Stimulated activated CD8-positive, alpha-beta memory T cell treated with anti-CD3 and anti-CD28 coated beads, Interleukin-4, amount 100 ng/mL, for 24 hours (primary cell): ENCODE results near the gene PTF1A.

Source experiments
- DNase-seq: peaks from one replicate; pipeline ENCODE4 v3.0.0-alpha.2; 2020; ENCODE audit warnings: low read depth

Gene PTF1A, protein sequence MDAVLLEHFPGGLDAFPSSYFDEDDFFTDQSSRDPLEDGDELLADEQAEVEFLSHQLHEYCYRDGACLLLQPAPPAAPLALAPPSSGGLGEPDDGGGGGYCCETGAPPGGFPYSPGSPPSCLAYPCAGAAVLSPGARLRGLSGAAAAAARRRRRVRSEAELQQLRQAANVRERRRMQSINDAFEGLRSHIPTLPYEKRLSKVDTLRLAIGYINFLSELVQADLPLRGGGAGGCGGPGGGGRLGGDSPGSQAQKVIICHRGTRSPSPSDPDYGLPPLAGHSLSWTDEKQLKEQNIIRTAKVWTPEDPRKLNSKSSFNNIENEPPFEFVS

DNA sequence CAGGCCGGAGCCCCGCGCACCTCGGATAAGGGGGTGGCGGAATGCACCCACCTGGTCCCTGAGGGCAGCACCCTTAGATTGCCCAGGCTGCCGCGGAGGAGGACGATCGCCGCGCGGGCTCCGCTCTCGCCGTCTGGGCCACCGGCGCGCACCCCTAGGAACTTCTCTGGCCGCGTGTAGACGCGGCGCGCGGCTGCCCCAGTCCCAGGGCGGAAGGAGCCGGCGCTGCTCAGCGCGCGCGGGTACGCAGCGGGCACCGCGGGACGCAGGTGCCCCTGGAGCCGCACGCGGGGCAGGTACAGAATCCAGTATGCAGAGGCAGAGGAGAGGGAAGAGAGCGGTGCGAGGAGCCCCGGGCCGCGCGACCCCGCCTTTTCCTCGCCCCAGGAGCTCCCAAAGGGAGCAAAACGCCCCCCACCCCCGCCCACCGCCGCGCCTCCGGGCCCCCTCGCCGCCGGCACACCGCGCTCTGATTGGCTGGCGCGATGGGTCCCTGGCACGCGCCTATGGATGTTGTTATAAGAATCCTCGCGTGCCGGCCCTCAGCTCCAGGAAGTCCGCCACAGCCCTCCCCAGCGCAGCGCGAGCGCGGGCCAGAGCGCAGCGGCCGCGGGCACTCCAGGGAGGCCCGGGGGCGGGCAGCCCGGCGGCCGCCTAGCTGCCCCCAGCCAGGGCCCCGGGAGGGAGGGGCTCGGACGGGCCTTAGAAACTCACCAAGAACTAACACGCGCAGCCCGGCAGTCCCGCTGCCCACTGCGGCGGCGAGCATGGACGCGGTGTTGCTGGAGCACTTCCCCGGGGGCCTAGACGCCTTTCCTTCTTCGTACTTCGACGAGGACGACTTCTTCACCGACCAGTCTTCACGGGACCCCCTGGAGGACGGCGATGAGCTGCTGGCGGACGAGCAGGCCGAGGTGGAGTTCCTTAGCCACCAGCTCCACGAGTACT is at the start of gene PTF1A:
Gene PTF1A, plus strand, starts transcription at position 549 of the 948 bp plus-strand sequence. Its CDS starts 219 bp downstream, at position 768.
- no peak for DNase-seq

DNA sequence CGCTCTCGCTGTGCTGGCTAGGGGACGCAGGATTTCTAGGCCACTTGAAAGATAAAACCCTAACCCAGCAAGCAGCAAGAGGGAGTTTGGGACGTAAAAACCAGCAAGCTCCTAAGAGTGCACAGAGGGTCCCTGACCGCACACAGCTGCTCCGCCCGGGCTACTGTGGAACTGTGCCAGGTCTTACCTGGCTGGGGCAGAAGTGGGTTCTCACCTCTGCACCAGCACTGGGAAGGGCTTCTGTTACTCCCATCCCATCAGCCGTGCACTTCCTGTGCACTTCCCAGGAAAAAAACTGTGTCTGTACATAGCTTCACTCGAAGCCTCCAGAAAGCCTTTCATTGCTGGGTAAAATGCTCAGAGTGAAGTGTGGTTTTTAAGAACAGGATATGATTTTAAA is 45.9 kb upstream of the PTF1A start:
- no peak for DNase-seq

DNA sequence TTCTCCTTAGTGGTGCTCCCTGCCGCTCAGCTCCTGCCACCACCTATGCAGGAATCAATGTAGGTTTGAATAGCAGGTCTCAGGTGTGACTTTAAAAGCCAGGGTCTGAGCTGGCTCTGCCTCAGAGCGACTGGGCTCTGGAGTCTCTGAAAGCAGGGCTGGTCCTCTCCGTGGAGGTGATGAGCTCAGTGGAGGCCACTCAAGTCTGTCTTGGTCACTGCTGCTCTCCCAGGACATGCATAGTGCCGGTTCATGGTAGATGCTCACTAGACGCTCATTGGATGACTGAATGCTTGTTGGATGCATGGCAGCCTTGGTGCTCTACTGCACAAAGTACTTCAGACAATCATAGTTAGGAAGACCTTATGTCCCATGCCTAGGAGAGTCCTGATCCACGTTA is 45.1 kb upstream of the PTF1A start:
- DNase-seq = no peak

DNA sequence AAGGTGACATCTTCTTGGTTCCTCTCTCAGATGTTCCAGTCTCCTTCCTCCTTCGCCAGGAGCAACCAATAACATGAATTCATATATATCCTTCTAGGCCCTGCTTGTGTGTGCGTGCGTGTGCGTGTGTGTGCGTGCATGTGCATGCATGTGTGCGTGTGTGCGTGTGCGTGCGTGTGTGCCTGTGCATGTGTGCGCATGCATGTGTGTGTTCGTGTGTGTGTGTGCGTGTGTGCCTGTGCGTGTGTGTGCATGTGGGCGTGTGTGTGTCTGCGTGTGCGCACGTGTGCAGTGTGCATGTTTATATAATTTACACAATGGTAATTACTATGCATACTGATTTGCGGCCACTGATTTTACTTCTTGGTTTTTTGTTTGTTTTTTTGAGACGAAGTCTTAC is 43.9 kb upstream of the PTF1A start:
- DNase-seq = no peak

DNA sequence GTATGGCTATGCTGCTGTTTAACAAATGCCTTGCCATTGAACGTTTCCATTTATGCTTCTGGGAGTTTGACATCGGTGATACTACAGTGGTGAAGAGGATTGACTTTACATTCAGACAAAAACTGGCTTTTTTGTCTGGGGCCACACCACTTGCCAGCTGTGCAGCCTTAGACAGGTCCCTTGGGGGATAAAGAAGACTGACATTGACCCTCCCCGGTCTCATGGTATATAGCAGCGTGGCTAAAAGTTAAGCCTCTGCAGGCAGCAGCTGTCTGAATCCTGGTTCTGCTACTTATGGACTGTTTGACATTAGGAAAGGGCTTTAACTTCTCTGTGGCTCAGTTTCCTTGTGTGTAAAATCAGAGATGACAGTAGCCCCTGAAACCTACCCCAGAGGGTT is 42.0 kb upstream of the PTF1A start:
- no peak for DNase-seq

DNA sequence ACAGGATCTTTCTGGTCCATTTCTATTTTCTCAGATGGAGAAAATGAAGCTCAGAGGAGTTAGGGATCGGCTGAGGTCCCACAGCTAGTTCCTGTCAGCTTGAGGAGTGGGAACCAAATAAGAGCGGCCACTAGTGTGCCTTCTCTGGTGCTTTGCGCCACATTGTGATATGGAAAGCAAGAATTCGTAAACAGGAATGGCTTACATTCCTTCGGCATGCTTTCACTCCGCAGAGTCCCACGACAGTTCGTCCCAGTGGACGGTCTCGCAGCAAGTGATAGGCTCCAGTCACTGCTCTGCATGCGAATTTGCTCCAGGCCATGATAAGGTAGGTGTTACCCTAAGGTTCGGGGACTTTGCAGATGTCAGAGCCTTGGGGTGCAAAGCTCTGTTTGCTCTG is 41.5 kb upstream of the PTF1A start:
- no peak for DNase-seq

DNA sequence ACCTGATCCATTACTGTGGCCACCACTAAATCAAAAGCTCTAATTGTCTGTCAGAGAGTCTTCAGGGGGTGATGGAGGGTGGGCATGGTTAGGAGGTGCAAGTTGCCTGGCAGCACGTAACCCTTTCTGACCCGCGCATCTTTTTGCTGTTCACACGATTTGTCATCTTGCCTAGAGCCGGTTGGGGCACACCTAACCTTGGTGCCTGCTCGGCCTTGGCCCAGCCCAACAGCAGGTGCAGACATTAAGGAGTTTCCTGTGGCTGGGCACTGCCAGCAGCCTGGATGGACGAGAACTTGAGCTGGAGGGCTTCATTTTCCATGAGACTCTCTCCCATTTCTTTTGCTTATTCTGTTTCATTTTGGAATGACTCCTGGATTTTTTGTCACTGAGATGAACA is 41.0 kb upstream of the PTF1A start:
- no peak for DNase-seq

DNA sequence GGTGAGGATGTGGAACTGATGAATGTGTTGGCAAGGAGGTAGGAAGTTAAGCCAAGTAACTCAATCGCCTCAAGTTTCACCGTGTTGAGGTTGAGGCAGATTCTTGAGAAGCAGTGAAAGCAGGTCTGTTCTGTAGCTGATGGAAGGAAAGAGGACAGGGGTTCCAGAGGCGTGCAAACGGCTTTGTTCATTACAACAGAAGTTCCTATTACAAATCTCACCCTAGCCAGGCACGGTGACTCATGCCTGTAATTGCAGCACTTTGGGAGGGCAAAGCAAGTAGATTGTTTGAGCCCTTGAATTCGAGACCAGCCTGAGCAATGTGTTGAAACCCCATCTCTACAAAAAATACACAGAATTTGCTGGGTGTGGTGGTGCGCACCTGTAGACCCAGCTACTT is 36.9 kb upstream of the PTF1A start:
- no peak for DNase-seq

DNA sequence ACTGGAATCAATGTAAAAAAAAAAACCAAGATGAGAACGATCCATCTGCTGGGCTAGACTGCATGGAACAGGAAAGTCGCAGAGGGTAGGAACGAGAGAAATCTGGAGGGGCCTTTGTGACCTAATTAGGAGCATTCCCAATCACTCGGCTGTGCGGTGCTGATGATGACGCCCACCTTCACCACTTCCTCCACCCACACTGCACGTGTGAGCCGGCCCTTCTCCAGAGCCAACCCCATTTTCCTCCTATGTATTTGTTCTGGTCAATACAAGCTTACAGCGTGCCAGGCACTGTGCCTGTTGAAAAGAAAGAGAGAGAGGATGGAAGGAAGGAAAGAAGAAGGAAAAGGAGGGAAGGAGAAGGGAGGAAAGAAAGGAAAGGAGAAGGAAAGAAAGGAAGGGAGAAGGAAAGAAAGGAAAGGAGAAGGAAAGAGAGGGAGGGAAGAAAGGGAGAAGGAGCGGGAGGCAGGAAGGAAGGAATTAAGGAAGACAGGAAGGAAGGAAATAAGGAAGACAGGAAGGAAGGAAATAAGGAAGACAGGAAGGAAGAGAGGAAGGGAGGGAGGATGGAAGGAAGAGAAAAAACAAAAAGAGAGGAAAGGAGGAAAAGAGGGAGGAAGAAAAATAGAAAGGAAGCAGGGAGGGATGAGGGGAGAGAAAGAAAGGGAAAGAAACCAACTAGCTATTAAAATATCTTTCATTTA is 35.5 kb upstream of the PTF1A start:
- DNase-seq = no peak

DNA sequence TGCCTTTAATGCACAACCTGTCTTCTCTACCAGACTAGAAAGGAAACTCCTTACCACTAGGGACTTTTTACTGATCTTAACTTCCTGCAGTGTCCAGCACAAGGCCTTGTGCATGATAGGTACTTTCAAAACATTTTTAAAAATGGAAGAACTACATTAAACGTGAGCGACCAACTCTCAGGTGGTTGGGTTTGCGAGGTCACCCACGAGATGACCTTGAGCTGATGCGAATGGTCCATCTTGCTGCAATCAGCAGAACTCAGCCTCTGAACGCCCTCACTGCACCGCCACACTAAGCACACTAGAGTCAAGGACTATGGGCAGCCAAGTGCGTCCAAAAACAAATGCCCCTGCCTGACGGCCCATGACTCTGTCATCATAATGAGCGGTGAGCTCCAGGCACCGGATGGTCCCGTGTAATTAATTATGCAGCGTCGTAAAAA is 34.9 kb upstream of the PTF1A start:
- no peak for DNase-seq

DNA sequence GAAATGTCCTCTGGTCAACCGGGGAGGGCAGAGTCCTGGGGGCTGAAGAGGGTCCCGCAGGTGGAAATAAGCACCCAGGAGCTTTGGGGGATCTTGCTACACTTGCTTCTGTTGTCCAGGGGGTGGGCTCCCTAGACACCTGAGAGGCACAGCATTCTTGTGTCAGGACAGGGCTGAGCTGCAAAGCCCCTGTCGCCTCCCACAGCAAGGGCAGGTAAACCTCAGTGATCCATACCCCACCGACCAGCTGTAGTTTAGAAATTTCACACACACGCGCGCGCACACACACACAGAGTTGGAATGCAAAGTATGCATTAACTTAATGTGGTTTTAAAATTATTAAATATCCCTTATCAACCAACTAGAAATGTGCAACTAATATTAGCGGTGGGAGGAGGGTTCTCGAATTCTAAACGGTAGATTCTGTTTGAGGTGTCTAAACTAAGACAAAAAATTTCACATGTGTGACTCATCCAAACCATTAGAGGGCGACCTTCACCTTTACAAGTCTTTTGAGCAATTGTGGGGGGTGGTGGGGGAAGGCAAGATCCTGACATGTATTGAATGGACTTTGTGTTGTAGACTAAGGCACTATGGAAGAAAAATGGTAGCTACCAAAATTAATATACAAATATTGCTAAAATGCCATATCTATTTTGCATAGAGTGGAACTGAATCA is 34.3 kb upstream of the PTF1A start:
- no peak for DNase-seq

DNA sequence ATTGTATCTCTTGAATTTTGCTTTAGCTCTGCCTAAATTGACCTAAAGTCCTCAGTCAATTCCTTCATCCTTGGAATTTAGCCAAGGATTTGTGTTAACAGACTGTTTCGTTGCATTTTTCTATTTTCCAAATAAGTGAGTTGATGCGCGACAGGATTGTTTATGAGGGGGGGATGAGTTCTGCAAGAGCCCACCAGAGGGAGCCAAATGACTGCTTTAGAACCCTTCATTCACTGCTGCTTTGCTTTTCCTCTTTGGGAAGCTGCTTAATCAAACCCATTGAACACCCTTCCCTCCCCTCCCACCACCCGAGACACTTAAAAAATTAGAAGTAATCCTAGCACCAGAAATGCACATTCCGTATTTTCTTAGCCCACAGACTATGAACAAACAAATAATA is 33.7 kb upstream of the PTF1A start:
- DNase-seq = no peak

DNA sequence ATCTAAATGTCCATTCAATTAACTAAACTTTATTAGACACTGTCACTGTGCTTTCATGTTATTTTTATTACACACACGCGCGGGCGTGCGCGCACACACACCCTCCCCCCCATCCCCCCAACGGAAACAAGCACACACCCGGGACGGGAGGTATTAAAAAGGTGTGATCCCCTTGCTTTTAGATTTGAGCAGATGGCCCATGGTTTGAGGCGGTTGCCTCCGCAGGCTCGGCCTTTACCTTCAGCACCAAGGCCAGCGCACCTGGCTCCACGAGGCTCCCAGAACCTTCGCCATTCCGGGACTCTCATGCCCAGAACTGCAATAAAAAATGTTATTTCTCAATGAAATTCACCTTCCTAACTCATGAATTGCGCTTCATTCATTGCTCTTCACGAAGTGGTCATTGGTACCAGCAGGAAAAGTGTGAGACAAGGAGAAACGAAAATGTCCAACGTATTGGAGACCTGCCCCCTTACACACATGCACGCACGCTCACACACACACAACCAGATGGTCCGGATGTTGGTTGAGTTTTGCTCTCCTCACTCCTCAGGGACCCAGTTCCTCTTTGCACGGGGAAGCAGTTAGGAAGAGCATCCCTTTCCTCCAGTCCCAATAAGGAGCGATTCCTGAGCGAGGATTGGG is 20.8 kb upstream of the PTF1A start:
- DNase-seq = no peak

DNA sequence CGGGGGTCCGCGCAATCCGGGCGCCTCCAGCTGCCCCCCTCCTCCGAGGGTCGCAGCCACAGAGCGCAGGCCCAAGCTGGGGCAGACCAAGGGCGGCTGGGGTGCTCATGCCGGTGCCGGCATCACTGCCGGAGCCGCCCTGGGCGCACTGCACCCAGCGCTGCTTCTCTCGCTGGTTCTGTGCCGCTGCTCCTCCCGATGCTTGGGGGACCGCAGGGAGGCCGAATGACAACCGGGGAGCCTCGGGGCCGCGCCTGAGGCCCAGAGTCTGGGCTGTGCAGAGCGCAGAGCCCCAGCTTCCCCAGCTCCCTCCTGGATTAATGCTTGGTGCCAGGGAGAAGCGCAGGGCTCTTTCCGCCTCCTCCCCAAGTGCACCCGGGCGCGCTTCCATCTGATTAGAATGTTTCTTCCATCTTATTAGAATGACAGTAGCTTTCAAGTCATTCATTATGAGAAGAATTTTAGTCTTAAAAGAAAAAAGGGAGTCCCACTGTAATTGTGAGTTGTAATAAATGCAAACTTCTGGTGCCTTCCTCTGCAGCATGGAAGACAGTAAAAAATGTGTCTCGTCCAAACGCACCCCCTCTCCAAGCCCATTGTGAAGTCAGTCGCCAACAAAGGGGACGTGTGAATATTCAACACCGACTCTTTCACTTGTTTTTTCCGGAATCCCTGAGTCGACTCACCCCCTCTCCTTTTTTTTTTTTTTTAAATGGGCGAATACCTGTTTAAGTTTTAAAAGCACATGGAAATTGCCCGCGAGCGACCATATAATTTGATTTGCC is 19.5 kb upstream of the PTF1A start:
- no peak for DNase-seq

DNA sequence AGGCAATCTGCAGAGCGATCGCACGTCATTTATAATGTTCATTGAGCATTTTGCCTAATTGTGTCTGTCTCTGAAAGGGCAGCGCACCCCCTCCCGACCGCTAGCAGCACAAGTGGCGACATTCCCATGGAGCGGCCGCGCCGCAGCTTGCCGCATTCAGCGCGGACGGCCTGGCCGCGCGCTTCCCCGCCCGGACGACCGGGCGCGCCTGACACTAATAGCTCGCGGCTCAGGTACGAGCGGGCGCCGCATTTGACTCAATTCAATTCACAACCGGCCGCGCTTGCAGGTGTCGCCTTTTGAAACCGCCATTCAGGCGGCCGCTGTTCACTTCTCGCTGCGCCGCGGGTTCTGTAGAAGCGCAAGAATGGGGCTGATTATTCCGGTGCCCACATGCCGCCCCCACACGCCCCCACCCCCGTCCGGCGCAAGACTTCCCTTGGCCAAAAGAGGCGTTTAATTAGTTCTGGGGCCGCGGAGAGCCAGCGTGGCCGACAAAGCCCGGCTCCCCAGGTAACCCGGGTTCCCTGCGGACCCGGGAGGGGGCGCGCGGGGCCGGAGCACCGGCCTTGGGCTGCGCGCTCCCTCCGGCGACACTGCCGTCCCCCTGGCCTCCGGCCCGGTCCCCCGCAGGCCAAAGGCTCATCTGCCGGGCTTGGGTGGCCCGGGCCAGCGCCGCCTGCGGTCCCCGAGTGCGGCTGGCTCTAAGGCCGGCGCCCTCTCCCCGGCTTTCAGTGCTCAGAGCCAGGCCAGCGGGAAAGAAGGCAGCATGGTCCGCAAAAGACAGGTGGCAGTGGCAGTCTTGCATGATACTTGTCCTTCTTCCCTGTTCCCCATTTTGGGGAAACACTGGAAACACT is 18.7 kb upstream of the PTF1A start:
- no peak for DNase-seq

DNA sequence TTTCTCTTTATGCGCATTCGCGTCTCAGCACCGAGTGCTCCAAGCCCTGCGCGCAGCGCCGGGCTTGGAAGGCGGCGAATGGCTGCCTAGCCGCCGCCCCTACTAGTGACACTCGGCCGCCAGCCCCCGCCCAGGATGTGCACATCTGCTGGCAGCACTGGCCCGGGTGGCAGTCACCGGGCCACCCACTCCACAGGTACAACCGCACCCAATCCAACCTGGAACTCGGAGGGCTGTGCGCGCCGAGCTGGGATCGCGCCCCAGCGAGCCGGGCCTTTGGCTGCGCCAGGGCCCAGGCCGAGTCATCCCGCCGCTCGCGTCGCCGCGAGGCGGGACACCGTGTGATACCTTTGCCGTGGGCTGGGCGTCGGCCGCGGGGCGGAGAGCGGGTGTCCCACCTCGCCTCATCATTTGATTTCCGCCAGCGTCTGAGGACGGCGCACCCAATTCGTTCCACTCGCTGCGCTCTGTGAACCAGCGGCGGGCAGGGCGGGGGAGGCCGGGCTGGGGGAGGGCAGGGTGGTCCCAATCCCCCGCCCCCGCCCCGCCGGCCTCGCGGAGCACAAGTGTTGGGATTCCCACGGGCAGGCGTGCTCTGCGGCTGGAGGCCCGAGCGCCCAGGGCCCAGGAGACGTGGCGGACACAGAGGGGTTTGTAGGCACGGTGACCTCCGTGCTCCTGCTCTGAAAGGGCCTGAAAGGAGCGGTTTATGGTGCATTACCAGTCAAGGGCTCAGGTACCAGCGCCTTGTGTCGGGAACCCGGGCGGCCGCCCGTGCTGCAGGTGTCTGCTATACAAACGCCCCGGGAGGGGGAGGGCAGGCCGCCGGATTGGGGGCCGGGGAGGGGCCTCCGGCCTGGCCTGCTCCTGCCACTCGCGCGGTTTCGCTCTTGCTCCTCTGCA is 17.8 kb upstream of the PTF1A start:
- DNase-seq = no peak

DNA sequence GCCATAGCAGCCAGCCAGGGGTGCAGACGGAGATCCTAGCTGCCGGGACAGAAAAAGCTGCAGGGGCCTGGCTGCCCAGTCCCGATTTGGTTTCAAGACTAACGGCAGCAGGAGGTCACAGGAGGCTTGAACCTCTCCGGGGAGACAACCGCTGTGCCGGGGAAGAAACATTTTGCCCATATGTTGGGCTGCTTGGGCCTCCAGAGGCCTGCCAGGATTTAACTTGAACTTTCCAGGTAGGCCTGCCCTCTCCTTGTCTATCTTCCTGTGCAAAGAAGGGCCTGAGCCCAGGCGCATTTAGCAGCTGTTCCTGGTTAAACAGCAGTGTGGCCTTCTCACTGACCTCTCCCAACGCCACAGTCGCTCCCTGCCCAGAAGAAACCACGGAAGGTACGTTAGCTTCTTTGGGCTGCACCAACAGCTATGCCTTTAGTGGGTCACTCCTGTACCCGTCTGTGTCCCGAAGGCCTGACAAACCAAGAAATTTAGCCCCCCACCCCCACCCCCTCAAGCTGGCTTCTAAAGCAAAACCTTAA is 17.1 kb upstream of the PTF1A start:
- DNase-seq = no peak

DNA sequence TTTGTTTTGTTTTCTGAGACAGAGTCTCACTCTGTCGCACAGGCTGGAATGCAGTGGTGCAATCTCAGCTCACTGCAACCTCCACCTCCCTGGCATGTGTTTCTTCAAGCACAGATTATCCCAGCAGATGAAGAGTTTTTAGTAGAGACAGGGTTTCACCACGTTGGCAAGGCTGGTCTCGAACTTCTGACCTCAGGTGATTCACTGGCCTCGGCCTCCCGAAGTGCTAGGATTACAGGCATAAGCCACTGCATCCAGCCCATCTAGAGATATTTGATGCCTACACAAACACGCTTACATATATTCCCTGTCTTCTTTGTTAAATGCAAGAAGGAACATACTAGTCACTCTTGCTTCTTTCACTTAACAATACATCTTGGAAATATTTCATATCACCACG is 5.9 kb upstream of the PTF1A start:
- DNase-seq = no peak
